Activated CD4-positive, alpha-beta T cell treated with anti-CD3 and anti-CD28 coated beads, Interleukin-2, amount 10 ng/mL, durations not matched to agents 7 days and 5 days (primary cell): ENCODE data around the gene CRYBG1. TPM values are rescaled to one million over a fixed set of nuclear protein-coding genes. Genes with fewer than 3 reads are reported as not detected.

ENCODE experiments used
- CTCF ChIA-PET: fragments of 350-600 bp; sonication (Branson Sonifier 250); formaldehyde crosslinking; loops from one replicate; lab custom pipeline; 2021; ENCODE audit warnings: antibody characterized with exemption; lab: Charles Lee
- POLR2A ChIA-PET: fragments of 350-600 bp; sonication (Branson Sonifier 250); formaldehyde crosslinking; loops from one replicate; lab custom pipeline; 2021; ENCODE audit warnings: antibody characterized with exemption; lab: Charles Lee
- DNase-seq: peaks from one replicate; pipeline ENCODE4 v3.0.0-alpha.2; 2020
- H3K27ac Mint-ChIP-seq: one replicate; pipeline ENCODE4 v1.8.0; 2021; ENCODE audit warnings: mild to moderate bottlenecking, moderate library complexity, mixed read lengths
- H3K27me3 Mint-ChIP-seq: one replicate; pipeline ENCODE4 v1.8.0; 2021; ENCODE audit warnings: mixed read lengths
- H3K36me3 Mint-ChIP-seq: one replicate; pipeline ENCODE4 v1.8.0; 2021; ENCODE audit warnings: low read depth, mixed read lengths
- H3K4me1 Mint-ChIP-seq: one replicate; pipeline ENCODE4 v1.8.0; 2021; ENCODE audit warnings: mixed read lengths
- H3K4me3 Mint-ChIP-seq: one replicate; pipeline ENCODE4 v1.8.0; 2021; ENCODE audit warnings: mild to moderate bottlenecking, moderate library complexity, mixed read lengths
- H3K9me3 Mint-ChIP-seq: one replicate; pipeline ENCODE4 v1.8.0; 2021; ENCODE audit warnings: mixed read lengths
- total RNA-seq, 2 experiments: library from RNA; stranded (reverse); gene quantifications; one replicate each; pipeline ENCODE4 v1.2.3, GENCODE V29; 2021

CRYBG1 gene
- total RNA-seq, 2 experiments from 2014 or later, result 41.1 to 46.8 TPM

GRCh38 chr6:106529438-106529837 is 168.9 kb downstream of the CRYBG1 start:
- Mint-ChIP-seq H3K27me3 (no peaks in the 10 kb centered on the region), H3K4me3 (no peak overlapping the region), H3K27ac (no peak overlapping the region), H3K4me1 (peaks cover 70% of the 10 kb centered on the region), H3K9me3 (no peaks in the 10 kb centered on the region), H3K36me3 (peaks cover 74% of the 10 kb centered on the region)
- CTCF ChIA-PET, result interaction anchor here (0.9 to 2.4 kb wide), 3 partner anchors 10 to 30 kb away, joined by 3 to 7 read pairs (median 7); no protein-coding TSS in a partner anchor
- POLR2A ChIA-PET, result no interaction called here
- DNase-seq, result no peak

GRCh38 chr6:106530026-106530425 is 169.5 kb downstream of the CRYBG1 start:
- Mint-ChIP-seq H3K4me3 (no peak overlapping the region), H3K27me3 (no peaks in the 10 kb centered on the region), H3K9me3 (no peaks in the 10 kb centered on the region), H3K27ac (no peak overlapping the region), H3K4me1 (peaks cover 72% of the 10 kb centered on the region), H3K36me3 (peaks cover 76% of the 10 kb centered on the region)
- CTCF ChIA-PET, result interaction anchor here (2.1 to 2.4 kb wide), 2 partner anchors 9 to 18 kb away, joined by 7 read pairs; no protein-coding TSS in a partner anchor
- POLR2A ChIA-PET, result no interaction called here
- no peak for DNase-seq

- H3K4me1 Mint-ChIP-seq, result peaks cover 72% of the 10 kb centered on the region
- POLR2A ChIA-PET, result no interaction called here
- no peak overlapping the region for H3K27ac Mint-ChIP-seq
- no peaks in the 10 kb centered on the region for H3K27me3 Mint-ChIP-seq
- no peaks in the 10 kb centered on the region for H3K9me3 Mint-ChIP-seq
- H3K4me3 Mint-ChIP-seq, result no peak overlapping the region
- peaks cover 77% of the 10 kb centered on the region for H3K36me3 Mint-ChIP-seq
- no peak for DNase-seq
- CTCF ChIA-PET, result interaction anchor here (2.1 to 2.4 kb wide), 2 partner anchors 9 to 18 kb away, joined by 7 read pairs; no protein-coding TSS in a partner anchor
These were observed 170.0 kb downstream of the CRYBG1 start for GRCh38 chr6:106530502-106530901.

GRCh38 chr6:106533054-106533453 is 172.5 kb downstream of the CRYBG1 start:
- no peaks in the 10 kb centered on the region for H3K27me3 Mint-ChIP-seq
- peaks cover 83% of the 10 kb centered on the region for H3K36me3 Mint-ChIP-seq
- H3K4me3 Mint-ChIP-seq, result no peak overlapping the region
- H3K9me3 Mint-ChIP-seq, result no peaks in the 10 kb centered on the region
- H3K27ac Mint-ChIP-seq, result no peak overlapping the region
- peaks cover 72% of the 10 kb centered on the region for H3K4me1 Mint-ChIP-seq
- POLR2A ChIA-PET, result no interaction called here
- CTCF ChIA-PET, result interaction anchor here (1.5 to 2.0 kb wide), 2 partner anchors 12 to 13 kb away, joined by 3 to 6 read pairs; no protein-coding TSS in a partner anchor
- DNase-seq, result no peak

GRCh38 chr6:106534004-106534403 is 173.5 kb downstream of the CRYBG1 start:
- Mint-ChIP-seq H3K4me3 (no peak overlapping the region), H3K27ac (peak overlapping the region; percentile 70), H3K9me3 (no peaks in the 10 kb centered on the region), H3K27me3 (no peaks in the 10 kb centered on the region), H3K36me3 (peaks cover 82% of the 10 kb centered on the region), H3K4me1 (peaks cover 76% of the 10 kb centered on the region)
- ChIA-PET CTCF (interaction anchor here (0.7 to 2.0 kb wide), 6 partner anchors 8 to 21 kb away, joined by 3 to 10 read pairs (median 4); no protein-coding TSS in a partner anchor), POLR2A (interaction anchor here (0.9 kb wide), 1 partner anchor 14 kb away, joined by 4 read pairs; no protein-coding TSS in a partner anchor)
- DNase-seq, result no peak

GRCh38 chr6:106534564-106534982 is 174.1 kb downstream of the CRYBG1 start:
- Mint-ChIP-seq H3K27ac (peak overlapping the region; percentile 70), H3K27me3 (no peaks in the 10 kb centered on the region), H3K36me3 (peaks cover 80% of the 10 kb centered on the region), H3K4me3 (no peak overlapping the region), H3K9me3 (no peaks in the 10 kb centered on the region), H3K4me1 (peaks cover 71% of the 10 kb centered on the region)
- POLR2A ChIA-PET, result interaction anchor here (0.9 kb wide), 1 partner anchor 15 kb away, joined by 4 read pairs; no protein-coding TSS in a partner anchor
- no peak for DNase-seq
- CTCF ChIA-PET, result interaction anchor here (0.7 to 2.0 kb wide), 6 partner anchors 9 to 22 kb away, joined by 3 to 10 read pairs (median 4); no protein-coding TSS in a partner anchor

- H3K27me3 Mint-ChIP-seq, result no peaks in the 10 kb centered on the region
- DNase-seq, result no peak
- H3K4me1 Mint-ChIP-seq, result peaks cover 70% of the 10 kb centered on the region
- no peak overlapping the region for H3K27ac Mint-ChIP-seq
- CTCF ChIA-PET, result interaction anchor here (1.0 to 1.8 kb wide), 2 partner anchors 12 to 22 kb away, joined by 4 to 10 read pairs; no protein-coding TSS in a partner anchor
- POLR2A ChIA-PET, result interaction anchor here (0.9 kb wide), 1 partner anchor 15 kb away, joined by 4 read pairs; no protein-coding TSS in a partner anchor
- no peak overlapping the region for H3K4me3 Mint-ChIP-seq
- peaks cover 79% of the 10 kb centered on the region for H3K36me3 Mint-ChIP-seq
- no peaks in the 10 kb centered on the region for H3K9me3 Mint-ChIP-seq
These were observed 174.5 kb downstream of the CRYBG1 start for GRCh38 chr6:106535012-106535411.

- no peak overlapping the region for H3K4me3 Mint-ChIP-seq
- ChIA-PET CTCF (no interaction called here), POLR2A (no interaction called here)
- no peaks in the 10 kb centered on the region for H3K9me3 Mint-ChIP-seq
- no peaks in the 10 kb centered on the region for H3K27me3 Mint-ChIP-seq
- H3K27ac Mint-ChIP-seq, result no peak overlapping the region
- no peak for DNase-seq
- H3K4me1 Mint-ChIP-seq, result peaks cover 66% of the 10 kb centered on the region
- H3K36me3 Mint-ChIP-seq, result peaks cover 75% of the 10 kb centered on the region
These were observed 175.8 kb downstream of the CRYBG1 start for GRCh38 chr6:106536357-106536756.

- peaks cover 66% of the 10 kb centered on the region for H3K4me1 Mint-ChIP-seq
- POLR2A ChIA-PET, result no interaction called here
- no peak overlapping the region for H3K4me3 Mint-ChIP-seq
- no peaks in the 10 kb centered on the region for H3K27me3 Mint-ChIP-seq
- DNase-seq, result no peak
- peak overlapping the region; percentile 55 for H3K27ac Mint-ChIP-seq
- H3K36me3 Mint-ChIP-seq, result peaks cover 74% of the 10 kb centered on the region
- CTCF ChIA-PET, result no interaction called here
- no peaks in the 10 kb centered on the region for H3K9me3 Mint-ChIP-seq
These were observed 176.3 kb downstream of the CRYBG1 start for GRCh38 chr6:106536851-106537250.

- Mint-ChIP-seq H3K36me3 (peaks cover 69% of the 10 kb centered on the region), H3K27me3 (no peaks in the 10 kb centered on the region), H3K27ac (peak overlapping the region; percentile 55), H3K9me3 (no peaks in the 10 kb centered on the region), H3K4me1 (peaks cover 61% of the 10 kb centered on the region), H3K4me3 (no peak overlapping the region)
- POLR2A ChIA-PET, result no interaction called here
- CTCF ChIA-PET, result no interaction called here
- no peak for DNase-seq
These were observed 177.1 kb downstream of the CRYBG1 start for GRCh38 chr6:106537662-106538061.

- POLR2A ChIA-PET, result no interaction called here
- Mint-ChIP-seq H3K4me3 (no peak overlapping the region), H3K27ac (peak overlapping the region; percentile 65), H3K4me1 (peaks cover 57% of the 10 kb centered on the region), H3K9me3 (no peaks in the 10 kb centered on the region), H3K27me3 (no peaks in the 10 kb centered on the region), H3K36me3 (peaks cover 67% of the 10 kb centered on the region)
- CTCF ChIA-PET, result interaction anchor here (1.6 to 2.3 kb wide), 3 partner anchors 9 to 28 kb away, joined by 3 to 7 read pairs (median 5); no protein-coding TSS in a partner anchor
- no peak for DNase-seq
These were observed 177.6 kb downstream of the CRYBG1 start for GRCh38 chr6:106538145-106538544.

- no peaks in the 10 kb centered on the region for H3K27me3 Mint-ChIP-seq
- ChIA-PET POLR2A (interaction anchor here (0.6 kb wide), 1 partner anchor 41 kb away, joined by 5 read pairs; no protein-coding TSS in a partner anchor), CTCF (interaction anchor here (0.6 to 2.3 kb wide), 4 partner anchors 11 to 28 kb away, joined by 3 to 7 read pairs (median 4); no protein-coding TSS in a partner anchor)
- H3K4me1 Mint-ChIP-seq, result peaks cover 41% of the 10 kb centered on the region
- DNase-seq, result no peak
- H3K4me3 Mint-ChIP-seq, result no peak overlapping the region
- no peaks in the 10 kb centered on the region for H3K9me3 Mint-ChIP-seq
- no peak overlapping the region for H3K27ac Mint-ChIP-seq
- peaks cover 68% of the 10 kb centered on the region for H3K36me3 Mint-ChIP-seq
These were observed 179.4 kb downstream of the CRYBG1 start for GRCh38 chr6:106539936-106540335.

- no peak for DNase-seq
- CTCF ChIA-PET, result interaction anchor here (0.6 to 2.3 kb wide), 3 partner anchors 11 to 20 kb away, joined by 3 to 7 read pairs (median 4); no protein-coding TSS in a partner anchor
- Mint-ChIP-seq H3K27ac (no peak overlapping the region), H3K27me3 (no peaks in the 10 kb centered on the region), H3K36me3 (peaks cover 68% of the 10 kb centered on the region), H3K9me3 (no peaks in the 10 kb centered on the region), H3K4me3 (no peak overlapping the region), H3K4me1 (peaks cover 37% of the 10 kb centered on the region)
- POLR2A ChIA-PET, result no interaction called here
These were observed 179.9 kb downstream of the CRYBG1 start for GRCh38 chr6:106540432-106540831.
